Stomach smooth muscle (tissue), 2 donors: ENCODE measurements around the gene SOSTDC1.
"Not testable (repeated sequence)": the region's sequence is repeated elsewhere in the genome, so short reads cannot be mapped to it uniquely, and the experiment has no call there.

ENCODE experiments used
- H3K27ac ChIP-seq: one replicate; pipeline ENCODE4 v1.7.0; 2013; ENCODE audit warnings: mild to moderate bottlenecking, low read length, inconsistent platforms
- H3K27me3 ChIP-seq, 2 donors: one replicate each; pipeline ENCODE4 v1.7.0; 2013; ENCODE audit warnings: low read length in 2 of 2; ENCODE audit not compliant: insufficient read depth in 2 of 2, control insufficient read depth in 1 of 2
- H3K36me3 ChIP-seq, 2 donors: one replicate each; pipeline ENCODE4 v1.7.0; 2013; ENCODE audit warnings: low read length in 2 of 2; ENCODE audit not compliant: control insufficient read depth in 2 of 2, insufficient read depth in 2 of 2
- H3K4me1 ChIP-seq: one replicate; pipeline ENCODE4 v1.7.0; 2013; ENCODE audit warnings: low read length; ENCODE audit not compliant: control insufficient read depth, insufficient read depth
- H3K4me3 ChIP-seq, 2 donors: one replicate each; pipeline ENCODE4 v1.7.0; 2013; ENCODE audit warnings: low read length in 2 of 2
- H3K9ac ChIP-seq, 2 donors: one replicate each; pipeline ENCODE4 v1.7.0; 2013; ENCODE audit warnings: low read length in 2 of 2, mild to moderate bottlenecking in 1 of 2
- H3K9me3 ChIP-seq, 2 donors: one replicate each; pipeline ENCODE4 v1.7.0; 2013; ENCODE audit warnings: low read length in 2 of 2; ENCODE audit not compliant: control insufficient read depth in 2 of 2
- donor health status: healthy.
- donor health status: Pancreatic carcinoma.

SOSTDC1 gene

GRCh38 chr7:16463520-16463919 lies 2.0 kb downstream of the SOSTDC1 start:
- Histone ChIP-seq H3K27me3 (no peaks in the 10 kb centered on the region), H3K9ac (no peak overlapping the region), H3K27ac (no peak overlapping the region), H3K9me3 (no peaks in the 10 kb centered on the region), H3K36me3 (peaks cover 0 to 3% of the 10 kb centered on the region in 2 donors), H3K4me1 (no peaks in the 10 kb centered on the region), H3K4me3 (peak overlapping the region; percentile 56 to 60)

GRCh38 chr7:16462431-16462889 lies 3.1 kb downstream of the SOSTDC1 start:
- H3K36me3 ChIP-seq = peaks cover 0 to 3% of the 10 kb centered on the region in 2 donors
- no peaks in the 10 kb centered on the region for H3K4me1 ChIP-seq
- no peaks in the 10 kb centered on the region for H3K27me3 ChIP-seq
- H3K27ac ChIP-seq = no peak overlapping the region
- H3K9me3 ChIP-seq = no peaks in the 10 kb centered on the region
- no peak overlapping the region for H3K9ac ChIP-seq
- no peak overlapping the region for H3K4me3 ChIP-seq

GRCh38 chr7:16460789-16461493 lies 4.6 kb downstream of the SOSTDC1 start:
- Histone ChIP-seq H3K9me3 (no peaks in the 10 kb centered on the region), H3K4me1 (no peaks in the 10 kb centered on the region), H3K4me3 (no peak overlapping the region), H3K27ac (no peak overlapping the region), H3K9ac (no peak overlapping the region), H3K27me3 (no peaks in the 10 kb centered on the region), H3K36me3 (peaks cover 0 to 3% of the 10 kb centered on the region in 2 donors)

- not testable (repeated sequence) for H3K9ac ChIP-seq, H3K4me3 ChIP-seq, H3K36me3 ChIP-seq, H3K4me1 ChIP-seq, H3K9me3 ChIP-seq, H3K27me3 ChIP-seq, H3K27ac ChIP-seq
Observed at GRCh38 chr7:16456303-16456702, 9.2 kb downstream of the SOSTDC1 start.

- Histone ChIP-seq H3K4me1 (no peaks in the 10 kb centered on the region), H3K27ac (no peak overlapping the region), H3K9ac (no peak overlapping the region), H3K27me3 (no peaks in the 10 kb centered on the region), H3K9me3 (no peaks in the 10 kb centered on the region), H3K36me3 (no peaks in the 10 kb centered on the region), H3K4me3 (no peak overlapping the region)
Observed at GRCh38 chr7:16455591-16455990, 9.9 kb downstream of the SOSTDC1 start.

- H3K27ac ChIP-seq = no peak overlapping the region
- H3K4me3 ChIP-seq = no peak overlapping the region
Observed at GRCh38 chr7:16450366-16450765, 15.2 kb downstream of the SOSTDC1 start.

GRCh38 chr7:16447876-16448275 lies 17.7 kb downstream of the SOSTDC1 start:
- H3K36me3 ChIP-seq = no peaks in the 10 kb centered on the region
- no peak overlapping the region for H3K9ac ChIP-seq

More at GRCh38 chr7:16450366-16450765, 15.2 kb downstream of the SOSTDC1 start:
- H3K9ac ChIP-seq = no peak overlapping the region
- H3K9me3 ChIP-seq = no peaks in the 10 kb centered on the region
- no peaks in the 10 kb centered on the region for H3K36me3 ChIP-seq
- H3K4me1 ChIP-seq = no peaks in the 10 kb centered on the region
- H3K27me3 ChIP-seq = no peaks in the 10 kb centered on the region

GRCh38 chr7:16446508-16446907 lies 19.0 kb downstream of the SOSTDC1 start:
- Histone ChIP-seq H3K4me1 (no peaks in the 10 kb centered on the region), H3K4me3 (no peak overlapping the region), H3K27me3 (no peaks in the 10 kb centered on the region), H3K36me3 (no peaks in the 10 kb centered on the region), H3K9ac (no peak overlapping the region), H3K27ac (no peak overlapping the region), H3K9me3 (no peaks in the 10 kb centered on the region)

More at GRCh38 chr7:16447876-16448275, 17.7 kb downstream of the SOSTDC1 start:
- Histone ChIP-seq H3K27ac (no peak overlapping the region), H3K9me3 (no peaks in the 10 kb centered on the region), H3K27me3 (no peaks in the 10 kb centered on the region), H3K4me1 (no peaks in the 10 kb centered on the region), H3K4me3 (no peak overlapping the region)

GRCh38 chr7:16443871-16444270 lies 21.7 kb downstream of the SOSTDC1 start:
- not testable (repeated sequence) for H3K27me3 ChIP-seq, H3K4me1 ChIP-seq, H3K9me3 ChIP-seq, H3K27ac ChIP-seq, H3K36me3 ChIP-seq, H3K4me3 ChIP-seq, H3K9ac ChIP-seq

- H3K27ac ChIP-seq = no peak overlapping the region
- H3K9me3 ChIP-seq = no peaks in the 10 kb centered on the region
- no peak overlapping the region for H3K4me3 ChIP-seq
- no peak overlapping the region for H3K9ac ChIP-seq
- no peaks in the 10 kb centered on the region for H3K27me3 ChIP-seq
- no peaks in the 10 kb centered on the region for H3K36me3 ChIP-seq
- H3K4me1 ChIP-seq = no peaks in the 10 kb centered on the region
Observed at GRCh38 chr7:16438988-16439387, 26.6 kb downstream of the SOSTDC1 start.

- Histone ChIP-seq H3K36me3 (no peaks in the 10 kb centered on the region), H3K4me3 (no peak overlapping the region), H3K9me3 (no peaks in the 10 kb centered on the region), H3K27me3 (no peaks in the 10 kb centered on the region), H3K9ac (no peak overlapping the region), H3K27ac (no peak overlapping the region), H3K4me1 (no peaks in the 10 kb centered on the region)
Observed at GRCh38 chr7:16436306-16436705, 29.2 kb downstream of the SOSTDC1 start.
